Pons (tissue), 1 donor: ENCODE data around the gene PERCC1.

Source experiments
- DNase-seq: peaks from one replicate; pipeline ENCODE4 v3.0.0-alpha.2; 2016; ENCODE audit warnings: low spot score

PERCC1 gene

GRCh38 chr16:1430759-1431496 is at the start of gene PERCC1:
PERCC1 (plus strand) TSS chr16:1431078; CDS start chr16:1432594, 1,516 bp downstream.
- no peak for DNase-seq

GRCh38 chr16:1381612-1382406 is 49.1 kb upstream of the PERCC1 start:
- no peak for DNase-seq

DNA sequence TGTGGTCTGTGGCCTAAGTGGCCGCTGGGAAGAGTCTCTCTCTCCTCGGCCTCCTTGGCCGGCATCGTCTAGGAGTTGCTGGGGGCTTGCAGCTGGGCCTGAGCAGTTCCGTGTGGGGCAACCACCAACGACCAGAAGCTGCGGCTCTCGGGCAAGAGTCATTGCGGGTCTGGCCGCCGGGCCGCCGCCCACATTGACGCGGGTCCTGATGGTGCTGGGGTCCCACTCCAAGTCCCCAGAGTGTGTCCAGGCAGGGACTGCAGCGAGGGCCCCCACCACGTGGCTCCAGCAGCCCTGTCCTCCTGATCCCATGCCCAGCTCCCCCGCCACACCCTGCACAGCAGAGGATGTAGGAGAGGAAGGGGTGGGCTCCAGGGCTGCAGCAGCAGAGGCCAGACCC is 47.3 kb upstream of the PERCC1 start:
- DNase-seq = no peak

DNA sequence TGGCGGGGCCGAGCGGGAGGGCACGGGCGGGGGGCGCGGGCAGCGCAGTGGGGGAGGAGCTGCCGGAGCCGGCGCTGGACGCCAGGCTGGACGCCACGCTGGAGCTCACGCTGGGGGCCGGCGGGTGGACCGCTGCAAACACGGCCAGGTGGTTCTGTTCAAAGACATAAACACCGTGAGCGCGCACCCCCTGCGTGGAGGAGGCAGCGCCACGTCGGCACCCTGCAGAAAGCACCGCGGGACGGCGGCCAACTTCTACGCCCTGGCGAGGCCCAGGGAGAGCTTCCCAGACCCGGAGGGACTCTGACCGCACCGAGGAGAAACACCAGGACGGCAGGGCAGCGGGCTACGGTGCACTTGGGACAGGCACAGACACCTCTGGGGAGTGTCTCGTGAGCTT is 45.6 kb upstream of the PERCC1 start:
- DNase-seq = no peak

DNA sequence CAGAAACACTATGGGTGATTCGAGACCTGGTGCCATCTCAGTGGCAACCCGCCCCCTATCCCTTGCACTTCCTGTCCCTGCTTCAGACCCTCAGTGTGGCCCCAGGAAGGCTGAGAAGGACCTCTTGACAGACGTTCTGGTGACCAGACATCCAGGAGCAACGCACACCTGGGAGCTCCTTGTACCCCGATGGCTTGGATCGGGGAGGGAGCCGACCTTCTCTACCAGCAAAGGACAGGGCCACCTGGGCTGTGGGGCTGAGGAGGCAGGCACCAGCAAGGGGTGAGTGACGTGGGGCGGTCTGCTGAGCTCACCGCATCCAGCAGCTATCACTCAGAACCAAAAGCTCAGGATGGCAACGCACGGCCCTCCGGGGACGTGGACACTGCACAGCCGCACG is 43.5 kb upstream of the PERCC1 start:
- DNase-seq = no peak

DNA sequence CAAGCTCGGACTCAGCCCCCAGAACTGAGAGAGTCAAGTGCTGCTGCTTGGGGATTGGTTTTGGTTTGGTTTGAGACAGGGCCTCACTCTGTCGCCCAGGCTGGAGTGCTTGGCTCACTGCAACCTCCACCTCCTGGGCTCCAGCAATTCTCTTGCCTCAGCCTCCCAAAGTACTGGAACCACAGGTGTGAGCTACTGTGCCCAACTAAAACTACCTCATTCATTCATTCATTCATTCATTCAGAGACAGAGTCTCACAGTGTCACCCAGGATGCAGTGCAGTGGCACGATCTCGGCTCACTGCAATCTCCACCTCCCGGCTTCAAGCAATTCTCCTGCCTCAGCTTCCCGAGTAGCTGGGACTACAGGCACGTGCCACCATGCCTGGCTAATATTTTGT is 41.1 kb upstream of the PERCC1 start:
- no peak for DNase-seq

DNA sequence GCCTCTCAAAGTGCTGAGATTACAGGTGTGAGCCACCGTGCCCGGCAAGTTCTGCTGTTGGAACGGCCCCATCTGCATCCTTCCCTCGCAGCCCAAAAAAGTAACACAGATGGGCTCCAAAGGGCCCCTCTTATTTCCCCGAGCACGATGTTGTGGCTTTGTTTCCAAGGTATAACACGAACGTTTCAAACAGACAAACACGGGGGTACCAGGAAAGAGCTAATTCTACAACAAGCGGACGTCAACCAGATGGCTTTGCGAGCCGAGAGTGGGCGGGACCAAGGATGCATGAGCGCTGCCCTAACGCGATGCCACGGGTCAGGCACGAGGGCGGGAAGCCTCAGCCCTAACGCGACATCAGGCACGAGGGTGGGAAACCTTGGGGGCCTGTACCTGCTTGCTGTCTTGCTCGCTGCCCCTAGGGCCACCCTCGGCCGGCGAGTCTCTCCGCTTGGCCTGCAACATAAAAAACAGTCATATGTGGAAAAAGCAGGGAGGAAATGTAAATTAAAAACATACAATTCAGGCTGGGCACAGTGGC is 40.6 kb upstream of the PERCC1 start:
- no peak for DNase-seq

DNA sequence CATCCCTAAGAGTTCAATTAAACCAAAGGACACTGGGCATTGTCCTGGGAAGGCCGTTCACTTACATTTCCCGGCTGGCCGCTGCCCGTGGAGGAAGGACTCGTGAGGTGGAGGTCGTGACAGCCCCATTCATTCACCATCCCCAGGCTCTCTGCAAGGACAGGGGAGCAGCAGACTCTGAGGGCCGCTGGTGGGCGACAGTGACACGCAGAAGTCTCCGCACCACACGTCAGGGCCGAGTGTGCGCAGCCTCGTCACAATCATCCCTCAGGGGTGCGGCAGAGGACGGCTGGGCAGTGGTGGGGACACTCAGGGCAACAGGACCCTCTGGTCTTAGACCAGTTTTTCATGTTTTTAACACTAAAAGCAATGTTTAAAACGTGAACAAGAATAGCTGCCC is 38.1 kb upstream of the PERCC1 start:
- no peak for DNase-seq

DNA sequence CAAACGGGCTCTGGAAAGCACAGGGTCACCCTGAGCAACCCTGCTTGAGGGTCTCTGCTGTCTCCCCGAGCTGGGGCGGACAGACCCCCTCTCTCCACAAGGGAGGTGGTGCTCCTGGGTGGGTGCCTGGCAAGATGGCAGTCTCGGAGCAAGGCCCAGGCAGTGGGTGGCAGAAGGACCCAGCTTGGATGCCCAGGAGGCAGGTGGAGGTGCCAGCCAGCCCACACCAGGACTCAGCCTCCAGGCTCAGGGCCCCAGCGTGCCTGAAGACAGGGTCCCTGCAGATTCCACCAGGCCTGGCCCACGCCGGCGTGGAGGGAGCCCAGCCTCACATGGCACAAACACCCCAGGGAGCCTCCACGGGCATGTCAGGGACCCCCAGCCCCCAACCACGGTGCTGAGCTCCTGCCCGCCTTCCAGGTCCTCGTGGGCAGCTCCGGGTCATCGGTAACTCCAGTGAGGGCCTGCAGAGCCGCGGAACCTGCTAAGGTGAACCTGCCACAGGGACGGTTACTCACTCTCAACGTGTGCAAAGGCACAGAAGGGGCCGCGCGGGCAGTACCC is 37.2 kb upstream of the PERCC1 start:
- no peak for DNase-seq

GRCh38 chr16:1394367-1394951 is 36.4 kb upstream of the PERCC1 start:
- no peak for DNase-seq

DNA sequence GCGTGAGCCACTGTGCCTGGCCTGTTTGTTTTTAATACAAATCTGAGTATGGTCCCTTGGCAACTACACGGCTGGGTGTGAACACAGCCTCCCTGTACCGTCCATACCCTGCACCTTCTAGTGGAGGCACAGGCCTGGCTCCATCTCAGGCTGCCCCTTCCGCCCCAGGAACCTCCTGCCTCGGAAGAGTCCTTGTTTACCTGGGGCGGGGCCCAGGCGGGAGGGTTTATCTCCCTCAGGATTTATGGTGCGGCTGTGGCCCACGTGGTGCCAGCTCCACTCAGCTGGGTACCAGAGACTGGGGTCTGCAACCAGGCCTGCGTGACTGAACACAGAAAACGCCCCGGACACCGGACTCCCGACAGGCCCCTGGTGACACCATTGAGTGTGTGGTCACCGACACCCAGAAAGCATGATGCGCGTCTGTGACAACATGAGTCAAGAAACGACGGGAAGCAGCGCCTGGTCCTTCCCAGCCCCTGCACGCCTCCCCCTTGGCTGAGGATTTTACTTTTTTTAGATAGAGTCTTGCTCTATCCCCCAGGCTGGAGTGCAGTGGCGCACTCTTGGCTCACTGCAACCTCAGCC is 35.3 kb upstream of the PERCC1 start:
- DNase-seq = no peak

DNA sequence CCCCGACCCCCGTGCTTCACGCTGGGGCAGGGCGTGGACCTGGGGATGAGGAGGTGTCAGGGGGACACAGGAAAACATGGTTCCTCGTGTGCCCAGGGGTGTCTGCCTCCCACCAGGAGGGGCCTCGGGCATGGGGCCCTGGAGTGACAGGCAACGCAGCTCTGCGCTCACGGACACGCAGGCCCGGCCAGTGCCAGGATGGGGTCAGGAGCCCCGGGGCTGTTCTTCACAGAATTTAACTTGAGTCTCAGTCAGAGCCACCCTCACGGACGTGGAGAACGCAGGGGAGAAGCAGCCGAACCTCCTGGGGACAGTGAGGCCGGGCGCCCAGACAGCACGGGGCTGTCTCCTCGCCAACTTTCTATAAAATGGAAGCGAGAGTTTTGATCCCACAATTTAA is 33.1 kb upstream of the PERCC1 start:
- DNase-seq = no peak

DNA sequence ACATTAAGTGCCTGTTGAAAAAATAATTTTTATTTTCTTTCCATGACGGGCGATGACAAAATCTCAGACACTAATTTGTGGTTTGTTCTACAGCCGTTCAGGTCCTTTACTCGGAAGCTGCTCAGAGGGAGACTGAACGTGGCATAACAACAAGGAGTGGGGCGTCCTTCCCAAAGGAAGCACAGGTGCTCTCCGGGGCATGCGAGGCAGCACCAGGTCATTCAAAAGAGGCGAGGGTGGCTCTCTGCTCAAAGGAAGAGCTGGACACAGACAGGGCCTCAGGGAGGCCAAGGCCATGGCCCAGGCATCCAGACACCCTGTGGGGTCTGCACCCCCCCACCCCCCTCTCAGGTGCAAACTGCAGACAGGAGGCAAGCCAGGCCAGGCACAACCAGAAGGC is 32.5 kb upstream of the PERCC1 start:
- DNase-seq = no peak

DNA sequence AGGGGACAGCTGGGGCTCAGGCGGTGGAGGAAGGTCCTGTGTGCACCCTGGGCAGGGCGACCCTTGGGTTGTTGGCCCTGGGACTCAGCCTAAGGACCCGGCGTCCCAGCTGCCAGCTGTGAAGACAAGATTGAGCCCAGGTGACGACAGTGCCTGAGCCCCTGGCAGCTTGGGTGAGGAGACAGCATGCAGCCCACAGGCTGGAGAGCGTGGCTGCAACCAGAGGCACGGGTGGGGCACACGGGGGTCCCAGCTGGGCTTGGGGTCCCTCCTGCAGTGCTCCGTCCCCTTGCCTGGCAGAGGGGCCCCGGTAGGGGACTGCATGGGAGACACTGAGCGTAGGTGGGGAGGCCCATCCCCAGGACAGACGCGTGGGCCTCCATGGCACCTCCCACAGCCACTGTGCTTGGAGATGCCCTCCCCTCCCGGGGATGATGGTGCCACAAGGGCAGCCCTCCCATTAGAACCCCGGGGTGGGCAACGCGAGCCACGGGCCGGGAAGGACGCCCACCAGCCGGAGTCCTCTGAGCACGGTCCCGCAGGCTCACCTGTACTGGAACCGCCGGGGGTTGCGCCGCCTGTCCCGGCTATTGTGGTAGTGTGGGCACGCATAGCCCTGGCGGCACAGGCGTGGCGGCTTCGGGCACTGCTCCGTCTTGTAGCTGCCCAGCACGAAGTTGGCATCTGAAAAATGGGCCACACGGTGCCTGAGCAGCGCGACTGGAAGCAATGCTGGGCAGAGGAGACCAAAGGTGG is 31.9 kb upstream of the PERCC1 start:
- no peak for DNase-seq

- DNase-seq = no peak
These were observed 29.7 kb upstream of the PERCC1 start for GRCh38 chr16:1401061-1401757.

DNA sequence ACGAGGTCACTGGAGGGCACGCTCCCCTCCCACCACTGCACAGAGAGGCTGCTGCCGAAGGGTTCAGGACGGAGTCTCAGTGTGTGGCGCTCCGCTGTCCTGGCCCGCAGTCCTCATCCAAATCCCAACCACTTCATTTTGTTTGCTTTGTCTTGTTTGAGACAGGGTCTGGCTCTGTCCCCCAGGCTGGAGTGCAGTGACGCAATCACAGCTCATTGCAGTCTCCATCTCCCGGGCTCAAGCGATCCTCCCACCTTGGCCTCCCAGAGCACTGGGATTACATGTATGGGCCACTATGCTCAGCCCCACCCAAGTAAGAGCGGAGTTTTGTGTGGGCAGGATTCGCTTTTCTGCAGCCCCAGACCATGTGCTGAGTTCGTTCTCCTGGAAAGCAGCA is 29.1 kb upstream of the PERCC1 start:
- no peak for DNase-seq

GRCh38 chr16:1403036-1403435 is 27.8 kb upstream of the PERCC1 start:
- DNase-seq = no peak

- DNase-seq = no peak
These were observed 27.1 kb upstream of the PERCC1 start for GRCh38 chr16:1403733-1404132.

DNA sequence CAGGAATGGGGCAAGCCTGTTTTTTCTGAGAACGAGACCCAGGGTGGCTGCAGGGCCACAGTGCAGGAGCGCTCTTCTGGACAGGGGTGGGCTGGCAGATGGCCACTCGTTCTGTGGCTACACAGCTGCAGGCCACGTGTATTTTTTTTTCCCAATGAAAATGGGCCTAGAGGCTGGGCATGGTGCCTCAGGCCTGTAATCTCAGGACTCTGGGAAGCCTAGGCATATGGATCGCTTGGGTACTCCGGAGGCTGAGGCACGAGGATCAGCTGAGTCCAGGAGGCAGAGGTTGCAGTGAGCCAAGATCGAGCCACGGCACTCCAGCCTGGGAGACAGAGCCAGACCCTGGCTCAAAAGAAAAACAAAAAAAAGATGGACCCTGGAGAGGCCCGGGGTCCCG is 23.1 kb upstream of the PERCC1 start:
- peak; percentile 19 for DNase-seq

- DNase-seq = peak; percentile 80
These were observed 22.6 kb upstream of the PERCC1 start for GRCh38 chr16:1408171-1408837.
